ENCODE results near the gene OSBPL5. TPM values are rescaled to one million over a fixed set of nuclear protein-coding genes. Genes with fewer than 3 reads are reported as not detected.

OSBPL5 gene
- total RNA-seq, 1 experiment from 2014 or later = 16.1 TPM

DNA sequence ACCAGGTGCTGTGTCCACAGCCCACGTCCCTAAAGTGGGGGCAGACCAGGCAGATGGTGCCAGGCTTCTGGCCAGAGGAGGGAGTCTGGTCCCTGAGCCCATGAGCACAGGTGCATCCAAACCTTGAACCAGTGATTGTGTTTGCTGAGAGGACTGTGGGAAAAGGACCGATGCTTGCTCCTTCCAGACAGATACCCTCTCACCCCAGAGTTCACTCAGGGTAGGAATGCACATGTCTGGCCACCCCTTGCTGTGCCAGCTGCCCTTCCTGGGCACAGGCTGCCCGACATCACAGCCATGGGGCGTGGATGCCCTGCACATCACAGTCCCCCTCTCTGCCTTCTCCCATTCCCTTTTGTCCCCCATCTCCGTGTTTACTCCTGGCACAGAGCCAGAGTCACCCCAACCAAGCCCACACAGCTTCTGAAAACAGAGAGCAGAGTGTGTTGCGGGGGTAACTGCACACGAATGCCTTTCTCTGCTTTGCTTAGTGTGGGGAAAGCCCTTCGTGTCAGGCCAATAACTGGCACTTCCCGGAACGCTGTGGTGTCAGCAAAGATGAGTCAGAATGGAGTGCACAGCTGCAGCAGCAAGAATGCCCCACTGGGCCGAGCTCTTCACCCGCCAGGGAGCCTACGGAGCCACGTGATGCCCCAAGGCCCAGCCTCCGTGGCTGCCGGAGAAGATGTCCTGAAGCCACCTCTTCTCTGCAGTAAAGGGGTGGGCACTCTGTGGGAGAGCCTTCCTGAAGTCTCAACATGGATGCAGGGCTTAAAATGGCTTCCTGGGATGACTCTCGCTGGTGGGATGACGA, 115.5 kb downstream of the OSBPL5 start:
- Histone ChIP-seq H3T11ph (ENCODE audit: low read length) (no peak overlapping the region), H3K23me2 (ENCODE audit: insufficient read length, low read depth, low read length, poor library complexity, severe bottlenecking) (no peaks in the 10 kb centered on the region), H3K4me1 (ENCODE audit: insufficient read depth, low read length) (no peaks in the 10 kb centered on the region), H3K18ac (ENCODE audit: insufficient read length, low read depth, low read length) (no peak overlapping the region), H3K79me1 (ENCODE audit: insufficient read depth, low read depth, low read length, poor library complexity, severe bottlenecking) (peaks cover 7% of the 10 kb centered on the region), H2BK5ac (ENCODE audit: insufficient read length, low read length) (no peak overlapping the region), H3K9me3 (ENCODE audit: control insufficient read depth, low read depth, low read length) (no peaks in the 10 kb centered on the region), H2BK12ac (ENCODE audit: insufficient read length, low read depth, low read length) (no peak overlapping the region), H4K91ac (ENCODE audit: insufficient read length, low read depth, low read length) (no peak overlapping the region), H3K14ac (ENCODE audit: insufficient read depth, low read length) (no peak overlapping the region), H2AFZ (ENCODE audit: low read length) (no peak overlapping the region), H2AK5ac (ENCODE audit: insufficient read length, low read length) (no peak overlapping the region), H3K4ac (ENCODE audit: low read depth, low read length) (no peak overlapping the region), H3K79me2 (ENCODE audit: insufficient read depth, low read length) (peaks cover 22% of the 10 kb centered on the region; the same call in 1 of the 2 replicates), H4K5ac (ENCODE audit: insufficient read length, low read depth, low read length) (no peak overlapping the region), H3K27me3 (ENCODE audit: insufficient read depth, low read length) (no peaks in the 10 kb centered on the region), H3K56ac (ENCODE audit: insufficient read length, low read depth, low read length) (no peak overlapping the region), H4K8ac (replicated peaks; ENCODE audit: insufficient read length, low read depth, low read length) (no peak overlapping the region), H2BK20ac (ENCODE audit: low read depth, low read length, poor library complexity, severe bottlenecking) (no peak overlapping the region), H3K27ac (ENCODE audit: insufficient read length, low read depth, low read length) (no peak overlapping the region), H2BK15ac (ENCODE audit: low read depth, low read length) (no peak overlapping the region), H3K9ac (ENCODE audit: extremely low read depth, insufficient read length, low read length) (no peak overlapping the region), H4K20me1 (ENCODE audit: control insufficient read depth, insufficient read depth, insufficient read length) (no peaks in the 10 kb centered on the region), H2BK120ac (ENCODE audit: low read depth, low read length, poor library complexity, severe bottlenecking) (no peak overlapping the region), H3K4me2 (ENCODE audit: insufficient read depth, insufficient read length, low read length) (no peak overlapping the region), H3K23ac (ENCODE audit: insufficient read length, low read depth, low read length) (no peak overlapping the region)
- H3K4me1 Mint-ChIP-seq = peaks cover 32 to 35% of the 10 kb centered on the region in 2 experiments
- H3K36me3 Mint-ChIP-seq (ENCODE audit: insufficient read depth in 1 of 3, low read depth in 3 of 3) = peaks cover 9 to 48% (median 41%) of the 10 kb centered on the region in 3 experiments; a peak in 6 of 7 replicates
- DNase-seq = no peak
- no peaks in the 10 kb centered on the region for H3K9me3 Mint-ChIP-seq
- TF ChIP-seq, protein P1, sequence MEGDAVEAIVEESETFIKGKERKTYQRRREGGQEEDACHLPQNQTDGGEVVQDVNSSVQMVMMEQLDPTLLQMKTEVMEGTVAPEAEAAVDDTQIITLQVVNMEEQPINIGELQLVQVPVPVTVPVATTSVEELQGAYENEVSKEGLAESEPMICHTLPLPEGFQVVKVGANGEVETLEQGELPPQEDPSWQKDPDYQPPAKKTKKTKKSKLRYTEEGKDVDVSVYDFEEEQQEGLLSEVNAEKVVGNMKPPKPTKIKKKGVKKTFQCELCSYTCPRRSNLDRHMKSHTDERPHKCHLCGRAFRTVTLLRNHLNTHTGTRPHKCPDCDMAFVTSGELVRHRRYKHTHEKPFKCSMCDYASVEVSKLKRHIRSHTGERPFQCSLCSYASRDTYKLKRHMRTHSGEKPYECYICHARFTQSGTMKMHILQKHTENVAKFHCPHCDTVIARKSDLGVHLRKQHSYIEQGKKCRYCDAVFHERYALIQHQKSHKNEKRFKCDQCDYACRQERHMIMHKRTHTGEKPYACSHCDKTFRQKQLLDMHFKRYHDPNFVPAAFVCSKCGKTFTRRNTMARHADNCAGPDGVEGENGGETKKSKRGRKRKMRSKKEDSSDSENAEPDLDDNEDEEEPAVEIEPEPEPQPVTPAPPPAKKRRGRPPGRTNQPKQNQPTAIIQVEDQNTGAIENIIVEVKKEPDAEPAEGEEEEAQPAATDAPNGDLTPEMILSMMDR (conservative IDR thresholded peaks at IDR 0.05) = no peak
- no peak overlapping the region for H3K4me3 Mint-ChIP-seq
- no peaks in the 10 kb centered on the region for H3K27me3 Mint-ChIP-seq (ENCODE audit: low read depth)
- no CpG with 5 or more reads among the region's 18 CpGs for WGBS (ENCODE audit: extremely low coverage, insufficient read length, low lambda C conversion rate)
- peak overlapping the region; percentile 38 to 93 (median 74); a peak in 4 of 7 replicates for H3K27ac Mint-ChIP-seq
